Activated T-helper 9 cell treated with anti-CD3 and anti-CD28 coated beads, Interleukin-2, amount 50 U/mL, for 16 hours (primary cell): Measurements from ENCODE around the gene ARID4B.
"Not testable (repeated sequence)": the region's sequence is repeated elsewhere in the genome, so short reads cannot be mapped to it uniquely, and the experiment has no call there.

Experiments
- DNase-seq: peaks from one replicate; pipeline ENCODE4 v3.0.0-alpha.2; 2020; ENCODE audit warnings: low read depth

ARID4B gene

DNA sequence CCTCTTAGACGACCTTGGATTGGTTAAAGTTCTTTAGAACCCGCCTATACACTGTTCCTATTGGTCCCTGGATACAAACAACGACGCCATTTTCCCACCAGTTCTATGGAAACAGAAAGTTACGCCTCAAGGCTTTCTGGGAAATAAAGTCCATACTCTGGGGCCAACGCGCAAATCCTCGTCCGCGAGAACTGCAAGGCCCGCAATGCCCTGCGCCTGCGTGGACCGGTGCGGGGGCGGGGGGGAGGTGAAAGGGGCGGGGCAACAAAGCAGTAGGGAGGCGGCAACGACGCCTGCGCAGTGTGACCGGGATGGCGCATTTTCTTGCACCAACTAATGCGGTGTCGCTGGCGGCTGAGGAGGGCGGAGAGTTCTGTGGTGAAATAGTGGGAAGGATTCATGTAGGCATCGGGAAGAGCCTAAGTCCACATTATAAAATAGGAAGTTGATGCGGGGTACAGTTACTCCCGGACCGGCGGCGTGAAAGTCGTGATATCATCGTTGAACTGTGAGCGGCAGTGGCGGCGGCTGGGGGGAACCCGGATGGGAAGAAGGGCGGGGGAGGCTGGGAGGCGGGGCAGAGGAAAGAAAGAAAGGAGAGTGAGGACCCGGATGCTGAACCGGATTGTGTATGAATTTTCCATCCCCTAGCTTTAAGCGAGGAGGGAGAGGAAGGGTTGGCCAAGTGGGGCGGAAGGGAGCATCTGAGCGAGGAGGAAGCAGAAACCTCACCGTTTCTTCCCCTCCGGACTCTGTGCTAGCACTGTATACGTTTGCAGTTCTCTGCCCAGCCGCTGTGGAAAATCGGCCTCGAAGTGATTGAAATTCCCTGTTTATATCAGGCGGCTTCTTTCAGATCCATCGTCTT, 526 bp upstream of the ARID4B start, which contains the start of gene GGPS1:
Gene GGPS1 (plus strand): TSS at position 300 of the 868 bp plus-strand sequence. CDS start 6,695 bp downstream, outside the sequence.
- DNase-seq: peak; percentile 98

DNA sequence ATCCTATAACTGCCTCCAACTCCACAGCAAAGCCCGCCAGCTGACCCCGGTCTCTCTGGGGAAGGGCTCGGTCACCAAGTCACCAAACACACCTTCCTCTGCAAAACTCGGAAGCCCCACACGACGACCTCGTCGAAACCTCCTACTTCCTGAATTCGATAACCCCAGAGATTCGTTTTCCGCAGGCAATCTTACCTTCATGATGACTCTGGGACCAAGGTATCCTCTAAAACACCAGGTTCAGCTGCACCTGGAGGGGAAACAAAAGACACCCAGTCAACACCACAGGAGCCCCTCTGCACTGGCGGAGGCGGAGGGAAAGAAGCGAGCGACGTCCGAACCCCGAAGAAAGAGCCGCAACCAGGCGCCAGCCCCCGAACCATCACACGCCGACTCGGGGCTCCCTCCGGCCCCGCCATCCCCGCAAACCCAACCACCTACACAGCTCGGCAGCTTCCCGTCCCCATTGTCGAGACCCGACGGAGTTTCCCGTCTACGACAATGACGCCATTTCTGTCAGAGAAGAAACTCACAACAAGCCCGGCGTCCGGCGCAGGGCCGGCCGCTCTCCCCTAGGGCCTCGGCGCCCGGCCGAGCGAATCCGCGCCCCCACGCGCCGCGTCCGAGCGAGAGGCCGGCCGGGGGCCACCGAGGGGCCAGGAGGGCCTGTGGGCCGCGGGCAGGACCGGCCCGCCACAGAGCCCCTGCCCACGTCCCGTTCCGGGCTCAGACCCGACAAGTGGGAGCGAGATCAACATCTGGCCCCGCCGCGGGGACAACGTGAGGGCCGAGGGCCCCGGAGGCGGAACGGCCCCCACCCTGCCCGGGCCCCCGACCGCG, 1.0 kb downstream of the ARID4B start:
- peak; percentile 62 for DNase-seq

DNA sequence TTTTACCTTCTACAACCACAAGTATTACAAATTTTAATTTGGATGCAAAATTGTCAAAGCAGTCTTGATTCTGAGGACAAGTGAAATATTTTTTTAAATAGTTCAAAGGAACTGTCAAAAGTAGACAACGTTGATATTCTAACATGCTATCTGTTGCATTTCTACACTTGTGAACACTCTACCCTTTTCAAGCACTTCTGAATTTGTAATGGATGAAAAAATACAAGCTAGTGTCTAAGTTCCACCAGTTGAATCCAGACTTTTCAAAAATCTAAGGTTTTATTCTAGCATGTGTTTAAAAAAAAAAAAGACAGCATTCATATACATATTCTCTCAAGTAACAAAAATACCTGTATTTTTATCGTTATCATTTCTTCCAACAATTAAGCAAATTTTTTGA, 2.1 kb downstream of the ARID4B start:
- DNase-seq: no peak

DNA sequence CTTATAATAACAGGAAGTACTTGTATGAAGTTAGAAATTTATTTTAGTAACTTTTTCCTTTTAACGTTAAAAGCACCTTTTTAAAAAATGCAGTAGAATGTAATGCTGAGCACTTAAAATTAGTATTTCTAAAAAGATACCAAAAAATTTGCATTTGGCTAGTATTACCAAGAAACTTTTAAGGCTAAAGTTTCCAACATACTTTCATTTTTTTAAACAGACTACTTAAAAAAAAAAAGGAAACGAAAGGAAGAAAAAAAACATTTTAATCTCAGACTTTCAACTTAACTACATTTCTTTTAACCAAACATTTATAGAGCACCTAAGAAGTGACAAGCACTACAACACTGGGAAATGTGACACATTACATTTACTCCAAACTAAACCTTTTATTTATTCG, 2.8 kb downstream of the ARID4B start:
- DNase-seq: no peak

DNA sequence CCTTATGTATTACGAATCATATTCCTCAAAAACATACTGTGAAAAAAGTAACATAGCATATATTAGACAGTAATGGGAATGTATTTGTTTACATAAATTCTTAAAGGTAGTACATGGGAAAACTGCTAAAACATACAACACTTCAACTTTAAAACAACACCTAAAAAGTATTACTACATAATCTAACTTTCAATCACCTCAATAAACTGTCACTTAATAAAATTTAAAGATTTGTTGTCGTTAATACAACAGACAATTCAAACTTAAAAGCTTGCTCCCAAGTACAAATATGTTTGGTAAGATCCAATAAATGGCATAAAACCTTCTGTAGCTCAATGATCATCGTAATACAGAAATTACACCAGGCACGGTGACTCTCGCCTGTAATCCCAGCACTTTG, 3.7 kb downstream of the ARID4B start:
- DNase-seq: no peak

DNA sequence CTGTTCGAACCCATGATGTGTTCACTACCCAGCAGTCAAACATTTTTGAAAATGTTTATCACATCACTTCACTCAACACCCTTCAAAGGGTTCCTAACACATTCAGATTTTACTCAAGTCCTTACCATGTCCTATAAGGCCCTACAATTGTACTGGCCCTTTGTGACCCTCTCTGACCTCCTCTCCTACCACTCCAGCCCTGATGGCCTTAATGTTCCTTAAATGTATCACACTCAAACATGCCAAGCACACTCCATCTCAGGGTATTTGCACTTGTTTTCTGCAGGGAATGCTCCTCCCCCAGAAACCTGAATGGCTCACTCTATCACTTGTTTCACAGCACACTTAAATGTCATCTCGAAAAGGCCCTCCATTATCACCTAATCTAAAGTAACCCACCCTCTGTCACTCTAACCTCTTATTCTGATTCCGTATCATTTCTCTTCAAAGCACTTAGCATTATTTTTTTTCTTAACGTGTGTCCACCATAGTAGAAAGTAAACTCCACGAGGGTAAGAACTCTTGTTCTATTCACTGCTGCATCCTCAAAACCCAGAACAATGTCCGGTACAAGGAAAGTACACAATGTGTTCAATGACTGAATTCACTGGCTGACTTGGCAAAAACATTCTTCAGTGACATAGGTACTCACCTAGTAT, 7.3 kb downstream of the ARID4B start:
- no peak for DNase-seq

DNA sequence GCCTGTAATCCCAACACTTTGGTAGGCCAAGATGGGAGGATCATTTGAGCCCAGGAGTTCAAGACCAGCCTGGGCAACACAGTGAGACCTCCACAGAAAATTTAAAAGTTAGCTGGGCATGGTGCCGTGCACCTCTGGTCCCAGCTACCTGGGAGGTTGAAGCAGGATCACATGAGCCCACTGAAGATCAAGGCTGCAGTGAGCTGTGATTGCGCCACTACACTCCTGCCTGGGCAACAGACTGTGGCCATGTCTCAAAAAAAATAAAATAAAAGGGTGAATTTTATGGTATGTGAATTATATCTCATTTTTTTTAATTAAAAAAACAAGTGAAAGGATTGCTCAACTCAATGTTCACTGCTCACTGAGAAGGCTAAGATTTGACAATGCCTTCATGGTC, 8.7 kb downstream of the ARID4B start:
- DNase-seq: no peak

DNA sequence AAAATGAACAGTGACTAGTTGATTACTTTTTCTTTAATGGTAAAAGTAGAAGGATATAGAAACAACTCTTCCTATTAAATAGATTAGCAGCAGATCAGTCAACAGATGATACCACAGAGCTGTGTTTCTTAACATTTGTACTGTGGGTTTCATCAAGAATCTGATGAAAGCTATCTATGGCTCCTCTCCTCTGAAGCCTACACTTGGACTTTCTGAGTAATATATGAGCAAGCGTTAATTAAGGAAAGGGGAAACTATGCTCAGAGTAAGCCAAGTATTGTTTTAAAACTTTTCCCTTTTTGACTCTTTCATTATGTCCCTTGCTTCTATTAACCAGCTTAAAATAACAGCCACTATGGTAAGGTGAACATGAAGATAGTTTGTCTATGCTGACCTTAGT, 10.8 kb downstream of the ARID4B start:
- DNase-seq: no peak

DNA sequence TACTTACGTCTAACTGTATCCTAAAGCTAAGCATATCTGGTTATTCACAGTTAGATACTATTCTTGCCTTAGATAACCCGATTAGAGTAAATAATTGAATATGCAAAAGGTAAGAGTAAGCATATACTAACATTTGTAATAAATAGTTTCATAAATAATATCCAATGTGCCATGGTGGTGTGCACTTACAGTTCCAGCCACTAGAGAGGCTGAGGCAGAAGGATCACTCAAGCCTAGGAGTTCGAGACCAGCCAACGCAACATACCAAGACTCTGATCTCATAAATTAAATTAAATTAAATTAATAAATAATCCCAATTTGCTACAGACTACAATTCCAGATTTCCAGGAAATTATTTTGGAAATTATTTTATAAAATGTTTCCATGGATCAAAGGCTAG, 12.2 kb downstream of the ARID4B start:
- no peak for DNase-seq

DNA sequence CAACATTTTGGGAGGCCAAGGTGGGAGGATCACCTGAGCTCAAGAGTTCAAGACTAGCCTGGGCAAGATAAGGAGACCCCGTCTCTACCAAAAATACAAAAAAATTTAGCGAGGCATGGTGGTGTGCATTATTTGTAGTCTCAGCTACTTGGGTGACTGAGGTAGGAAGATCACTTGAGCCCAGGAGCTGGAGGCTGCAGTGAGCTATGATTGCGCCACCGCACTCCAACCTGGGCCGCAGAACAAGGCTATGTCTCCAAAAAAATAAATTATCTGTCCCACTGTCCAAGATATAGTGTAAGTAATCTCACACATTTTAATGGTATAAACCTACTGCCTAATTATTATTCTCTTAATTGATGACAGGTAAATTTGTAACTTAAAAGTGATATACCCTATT, 12.8 kb downstream of the ARID4B start:
- DNase-seq: no peak

DNA sequence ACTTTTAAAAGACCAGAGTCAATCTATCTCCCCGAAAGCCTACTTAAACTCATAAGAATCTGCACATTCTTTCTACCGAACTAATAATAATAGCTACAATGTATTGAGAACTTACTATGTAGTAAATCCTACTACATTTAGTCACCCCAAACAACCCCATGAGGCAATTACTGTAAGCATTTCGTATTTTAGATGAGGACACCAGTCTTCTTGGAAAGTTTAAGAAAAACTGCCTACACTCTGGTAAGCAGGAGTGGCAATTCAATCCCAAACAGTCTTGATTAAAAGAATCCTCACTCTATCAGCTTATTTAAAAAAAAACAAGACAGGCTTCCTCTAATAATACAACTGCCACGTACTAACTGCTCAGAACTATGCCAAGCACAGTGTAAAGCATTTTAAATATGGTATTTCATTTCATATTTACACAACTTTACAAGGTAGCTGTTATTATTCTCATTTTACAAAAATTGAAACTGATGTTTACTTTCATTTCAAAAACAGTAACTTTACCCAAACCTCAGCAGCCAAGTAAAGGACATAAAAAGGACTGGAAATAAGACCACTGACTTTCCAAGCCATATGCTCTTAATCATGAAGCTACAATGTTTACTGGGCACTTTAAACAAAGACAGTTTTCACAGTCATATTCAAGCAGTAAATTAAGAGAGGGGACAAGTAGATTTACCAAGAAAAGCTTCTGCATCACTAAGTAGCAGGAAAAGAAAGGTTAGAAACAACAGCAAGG, 13.9 kb downstream of the ARID4B start:
- DNase-seq: no peak

DNA sequence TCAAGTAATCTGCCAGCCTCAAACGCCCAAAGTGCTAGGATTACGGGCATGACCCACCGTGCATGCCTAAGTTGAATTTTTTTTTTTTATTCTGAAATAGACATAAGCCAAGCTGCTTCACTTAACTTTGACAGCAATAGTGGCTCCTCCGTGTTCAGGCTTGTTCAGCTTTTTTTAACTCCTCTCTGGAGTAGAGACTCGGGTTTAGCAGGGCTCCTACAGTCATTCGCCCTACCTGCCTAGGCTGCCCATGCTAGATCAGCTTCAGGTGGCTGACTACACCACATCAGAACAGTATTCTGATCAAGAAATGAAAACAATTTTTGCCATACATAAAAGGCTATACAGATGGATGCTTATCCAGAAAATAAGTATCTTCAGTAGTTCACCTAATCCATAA, 14.7 kb downstream of the ARID4B start:
- no peak for DNase-seq

DNA sequence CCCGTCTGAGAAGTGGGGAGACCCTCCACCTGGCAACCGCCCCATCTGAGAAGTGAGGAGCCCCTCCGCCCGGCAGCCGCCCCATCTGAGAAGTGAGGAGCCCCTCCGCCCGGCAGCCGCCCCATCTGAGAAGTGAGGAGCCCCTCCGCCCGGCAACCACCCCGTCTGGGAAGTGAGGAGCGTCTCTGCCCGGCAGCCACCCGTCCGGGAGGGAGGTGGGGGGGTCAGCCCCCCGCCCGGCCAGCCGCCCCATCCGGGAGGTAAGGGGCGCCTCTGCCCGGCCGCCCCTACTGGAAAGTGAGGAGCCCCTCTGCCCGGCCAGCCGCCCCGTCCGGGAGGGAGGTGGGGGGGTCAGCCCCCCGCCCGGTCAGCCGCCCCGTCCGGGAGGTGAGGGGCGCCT, 18.8 kb downstream of the ARID4B start:
- DNase-seq: not testable (repeated sequence)

DNA sequence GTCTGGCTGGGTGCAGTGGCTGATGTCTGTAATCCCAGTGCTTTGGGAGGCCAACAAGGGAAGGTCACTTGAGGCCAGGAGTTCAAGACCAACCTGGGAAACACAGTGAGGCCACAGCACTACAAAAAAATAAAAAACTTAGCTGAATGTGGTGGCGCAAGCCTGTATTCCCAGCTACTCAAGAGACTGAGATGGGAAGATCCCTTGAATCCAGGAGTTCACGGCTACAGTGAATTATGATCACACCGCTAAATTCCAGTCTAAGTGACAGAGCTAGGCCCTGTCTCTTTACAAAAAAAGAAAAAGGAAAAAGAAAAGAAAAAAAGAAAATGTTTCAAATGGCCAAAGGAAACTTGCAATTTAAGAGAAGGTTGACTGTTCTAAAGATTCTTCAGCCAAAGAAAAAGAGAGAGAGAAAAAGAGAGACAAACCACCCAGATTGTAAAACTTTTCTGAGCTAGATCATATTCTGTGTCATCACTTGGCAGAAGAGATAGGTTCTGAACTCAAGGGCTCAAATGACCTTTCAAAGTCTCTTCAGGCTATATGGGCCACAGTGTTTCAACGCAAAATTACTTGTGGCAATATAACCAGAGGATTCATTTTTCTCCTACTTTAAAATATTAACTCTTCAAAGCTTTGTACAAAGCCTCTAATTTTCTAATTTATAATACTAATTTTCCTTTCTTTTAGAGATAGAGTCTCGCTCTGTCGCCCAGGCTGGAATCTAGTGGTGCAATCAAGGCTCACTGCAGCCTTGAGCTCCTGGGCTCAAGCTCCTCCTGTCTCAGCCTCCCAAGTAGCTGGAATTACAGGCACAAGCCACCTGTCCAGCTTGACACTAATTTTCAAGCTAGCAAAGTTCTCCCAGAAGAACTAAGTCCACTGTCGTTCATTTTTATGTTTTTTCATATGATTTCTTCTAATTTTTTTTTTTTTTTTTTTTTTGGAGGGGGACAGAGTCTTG, 20.5 kb downstream of the ARID4B start:
- DNase-seq: no peak

DNA sequence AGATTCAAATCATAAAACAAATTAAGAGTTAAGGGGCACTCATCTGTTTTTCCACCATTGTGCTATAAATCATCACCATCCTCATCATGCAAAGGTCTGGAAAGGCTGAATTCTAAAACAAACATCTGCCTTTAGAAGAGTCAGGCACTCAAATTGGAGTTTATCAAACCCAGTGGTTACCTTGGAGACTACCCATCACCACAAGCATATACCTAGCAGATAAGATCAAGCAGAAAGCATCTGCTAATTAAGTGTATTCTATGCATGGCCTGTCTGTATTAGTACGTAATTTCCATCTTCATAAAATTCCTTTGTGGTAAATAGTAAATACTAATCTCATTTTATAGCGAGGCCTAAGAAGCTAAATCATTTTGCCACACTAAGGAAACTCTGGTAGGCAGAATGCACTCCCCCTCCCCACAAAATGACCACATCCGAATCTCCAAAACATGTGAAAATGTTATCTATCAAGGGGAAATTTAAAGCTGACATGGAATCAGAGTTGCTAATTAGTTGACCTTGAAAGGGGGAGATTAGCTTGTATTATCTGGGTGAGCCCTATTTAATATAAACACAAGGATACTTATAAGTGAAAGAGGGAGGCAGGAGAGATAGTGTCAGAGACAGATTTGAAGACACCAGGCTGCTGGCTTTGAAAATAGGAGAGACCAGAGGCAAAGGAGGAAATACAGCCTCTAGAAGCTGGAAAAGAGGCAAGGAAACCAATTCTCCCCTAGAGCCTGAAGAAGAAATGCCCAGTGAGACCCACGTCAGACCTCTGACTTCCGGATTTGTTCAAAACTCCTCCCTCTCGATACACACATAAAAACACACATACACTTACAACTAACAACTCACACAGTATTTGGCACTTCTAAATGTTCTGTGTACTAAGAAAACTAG, 23.2 kb downstream of the ARID4B start:
- no peak for DNase-seq

DNA sequence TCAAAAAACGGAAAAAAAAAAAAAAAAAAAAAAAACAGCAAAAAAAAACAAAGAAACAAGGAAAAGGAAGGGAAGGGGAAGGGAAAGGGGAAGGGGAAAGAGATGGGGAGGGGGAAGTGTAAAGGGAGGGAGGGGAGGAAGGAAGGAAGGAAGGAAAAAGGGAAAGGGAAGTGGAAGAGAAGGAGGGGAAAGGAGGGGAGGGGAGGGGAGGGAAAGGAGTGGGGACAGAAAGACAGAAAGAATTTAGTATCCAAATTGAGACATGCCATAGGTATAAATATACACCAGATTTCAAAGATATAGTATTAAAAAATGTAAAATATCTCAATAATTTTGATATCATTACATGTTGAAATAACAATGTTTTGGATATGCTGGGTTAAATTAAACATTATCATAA, 25.8 kb downstream of the ARID4B start:
- no peak for DNase-seq

DNA sequence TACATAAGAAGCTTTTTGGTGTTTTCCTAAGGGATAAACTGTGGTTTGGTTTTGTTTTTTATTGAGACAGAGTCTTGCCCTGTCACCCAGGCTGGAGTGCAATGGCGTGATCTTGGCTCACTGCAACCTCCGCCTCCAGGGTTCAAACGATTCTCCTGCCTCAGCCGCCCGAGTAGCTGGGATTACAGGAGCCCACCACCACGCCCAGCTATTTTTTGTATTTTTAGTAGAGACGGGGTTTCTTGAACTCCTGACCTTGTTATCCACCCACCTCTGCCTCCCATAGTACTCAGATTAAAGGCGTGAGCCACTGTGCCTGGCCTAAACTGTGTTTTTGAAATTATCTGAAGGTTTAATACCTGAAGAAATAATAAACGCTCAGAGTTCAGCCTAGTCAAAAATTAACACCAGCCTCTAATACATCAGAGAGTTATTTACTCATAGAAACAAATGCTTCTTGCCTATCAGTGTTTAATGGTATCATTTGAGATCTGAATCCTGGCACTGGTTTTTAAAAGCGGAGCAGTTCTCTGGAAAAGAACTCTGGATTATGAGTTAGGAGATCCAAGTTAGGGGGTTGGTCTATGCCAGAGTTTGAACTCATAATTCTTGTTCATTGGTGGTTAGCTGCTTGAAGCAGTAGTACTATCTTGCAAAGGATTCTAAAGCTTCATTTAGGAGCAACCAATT, 28.7 kb downstream of the ARID4B start:
- DNase-seq: no peak

DNA sequence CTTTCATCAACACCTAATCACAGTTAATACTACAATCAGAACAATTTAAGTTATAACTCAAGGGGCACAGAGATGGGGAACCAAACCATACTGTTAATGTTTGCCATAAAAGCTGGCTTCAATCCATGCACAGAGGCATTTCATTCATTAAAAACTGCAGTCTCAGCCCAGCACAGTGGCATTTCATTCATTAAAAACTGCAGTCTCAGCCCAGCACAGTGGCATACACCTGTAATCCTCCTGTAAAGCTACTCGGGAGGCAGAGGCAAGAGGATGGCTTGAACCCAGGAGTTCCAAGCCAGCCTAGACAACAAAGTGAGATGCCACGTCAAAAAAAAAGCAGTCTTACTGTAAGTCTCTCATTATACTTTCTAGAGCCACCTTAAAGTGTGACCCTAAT, 29.2 kb downstream of the ARID4B start:
- DNase-seq: no peak

DNA sequence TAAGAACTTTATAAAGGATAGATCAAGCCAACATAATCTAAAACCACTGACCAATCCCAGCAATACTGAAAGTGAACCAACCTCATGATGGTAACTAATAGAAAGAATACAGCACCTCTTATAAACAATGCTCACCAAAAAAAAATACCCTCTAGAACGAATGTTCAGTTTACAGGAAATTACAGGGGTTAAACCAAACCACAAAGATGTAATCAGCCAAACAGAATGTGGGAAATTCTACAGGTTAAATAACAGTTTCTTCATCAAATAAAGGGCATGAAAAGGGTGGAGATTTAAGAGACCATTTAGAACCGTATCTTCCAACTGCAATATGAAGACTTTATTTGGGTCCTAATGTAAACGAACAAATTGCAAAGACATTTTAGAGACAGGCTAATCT, 30.4 kb downstream of the ARID4B start:
- no peak for DNase-seq
